ENCODE data around the gene TSPEAR.
"Not testable (repeated sequence)": the region's sequence is repeated elsewhere in the genome, so short reads cannot be mapped to it uniquely, and the experiment has no call there.

The TSPEAR gene

DNA sequence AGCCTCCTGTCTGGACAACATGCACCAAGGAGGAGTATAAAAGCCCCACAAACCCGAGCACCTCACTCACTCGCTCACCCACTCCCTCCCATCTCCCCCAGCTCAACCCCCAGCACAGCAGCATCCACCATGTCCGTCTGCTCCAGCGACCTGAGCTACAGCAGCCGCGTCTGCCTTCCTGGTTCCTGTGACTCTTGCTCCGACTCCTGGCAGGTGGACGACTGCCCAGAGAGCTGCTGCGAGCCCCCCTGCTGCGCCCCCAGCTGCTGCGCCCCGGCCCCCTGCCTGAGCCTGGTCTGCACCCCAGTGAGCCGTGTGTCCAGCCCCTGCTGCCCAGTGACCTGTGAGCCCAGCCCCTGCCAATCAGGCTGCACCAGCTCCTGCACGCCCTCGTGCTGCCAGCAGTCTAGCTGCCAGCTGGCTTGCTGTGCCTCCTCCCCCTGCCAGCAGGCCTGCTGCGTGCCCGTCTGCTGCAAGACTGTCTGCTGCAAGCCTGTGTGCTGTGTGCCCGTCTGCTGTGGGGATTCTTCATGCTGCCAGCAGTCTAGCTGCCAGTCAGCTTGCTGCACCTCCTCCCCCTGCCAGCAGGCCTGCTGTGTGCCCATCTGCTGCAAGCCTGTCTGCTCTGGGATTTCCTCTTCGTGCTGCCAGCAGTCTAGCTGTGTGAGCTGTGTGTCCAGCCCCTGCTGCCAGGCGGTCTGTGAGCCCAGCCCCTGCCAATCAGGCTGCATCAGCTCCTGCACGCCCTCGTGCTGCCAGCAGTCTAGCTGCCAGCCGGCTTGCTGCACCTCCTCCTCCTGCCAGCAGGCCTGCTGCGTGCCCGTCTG is 137.5 kb downstream of the TSPEAR start, which contains the start of gene KRTAP10-4:
Gene KRTAP10-4, plus strand, starts transcription at position 100 of the 827 bp plus-strand sequence. Its CDS starts 30 bp downstream, at position 130.
- not testable (repeated sequence) for DNase-seq (ENCODE audit: low read depth in 1 of 2, low spot score in 1 of 2)

DNA sequence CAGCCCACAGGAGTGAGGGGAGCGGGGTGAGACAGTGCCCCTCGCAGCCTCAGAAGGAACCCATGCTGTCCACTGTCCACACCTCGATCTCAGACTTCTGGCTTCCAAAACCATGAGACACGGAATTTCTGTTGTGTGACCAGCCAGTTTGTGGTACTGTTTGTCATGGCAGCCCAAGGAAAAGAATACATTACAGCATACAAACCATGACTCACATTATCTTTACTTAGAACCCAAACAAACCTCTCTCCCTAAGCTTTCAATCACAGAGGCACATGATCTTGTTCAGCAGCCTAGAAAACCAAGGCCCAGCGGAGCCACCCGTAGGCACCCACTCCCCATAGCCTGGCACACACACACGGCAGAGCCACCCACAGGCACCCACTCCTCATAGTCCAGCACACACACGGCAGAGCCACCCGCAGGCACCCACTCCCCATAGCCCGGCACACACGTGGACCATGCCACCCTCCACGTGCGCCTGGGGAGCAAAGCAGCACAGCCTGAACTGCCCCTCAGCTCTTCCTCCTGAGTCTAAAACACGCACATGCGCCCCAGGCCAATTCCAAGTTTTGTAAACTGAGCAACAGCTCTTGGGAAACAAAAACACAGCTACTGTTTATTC is 138.3 kb downstream of the TSPEAR start:
- DNase-seq (ENCODE audit: low read depth in 1 of 2, low spot score in 1 of 2), result no peak

DNA sequence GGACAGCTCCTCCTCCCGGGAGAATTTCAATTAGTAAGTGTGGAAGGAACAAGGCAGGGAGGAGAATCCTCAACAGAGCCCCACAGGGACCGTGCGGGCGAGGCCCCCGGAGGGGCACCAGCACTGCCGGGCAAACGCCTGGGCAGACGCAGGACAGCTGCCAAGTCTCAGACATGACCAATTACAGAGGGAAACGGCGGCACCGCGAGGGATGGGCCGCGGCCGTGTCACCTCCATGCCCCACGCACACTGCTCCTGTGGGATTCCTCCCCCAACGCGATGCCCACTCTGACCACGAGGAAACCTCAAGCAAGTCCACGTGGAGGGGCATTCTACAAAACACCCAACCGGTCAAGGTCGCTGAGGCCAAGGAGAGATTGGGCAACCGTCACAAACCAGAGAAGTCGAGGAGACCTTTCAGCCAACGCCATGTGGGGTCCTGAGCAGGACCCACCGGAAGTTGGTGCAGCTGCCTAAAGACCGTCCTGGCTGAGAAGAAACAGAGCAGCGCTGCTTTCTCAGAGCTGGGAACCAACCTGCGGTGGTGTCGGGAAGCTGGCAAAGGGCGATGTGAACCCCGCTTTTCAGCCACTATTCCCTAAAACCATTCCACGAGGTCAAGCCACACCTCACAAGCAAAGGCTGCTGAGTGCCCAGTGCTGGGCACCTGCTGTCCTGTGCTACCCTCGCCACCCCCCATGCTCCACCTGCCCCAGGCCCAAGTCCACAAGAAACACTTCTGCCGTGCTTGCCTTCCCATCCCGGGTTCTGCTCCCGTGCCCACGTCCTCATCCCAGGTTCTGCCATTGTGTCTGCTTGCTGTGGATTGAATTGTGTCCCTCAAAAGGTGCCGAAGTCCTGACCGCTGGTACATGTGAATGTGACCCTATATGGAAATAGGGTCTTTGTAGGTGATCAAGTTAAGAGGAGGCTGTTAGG is 139.3 kb downstream of the TSPEAR start:
- no peak for DNase-seq (ENCODE audit: low read depth in 1 of 2, low spot score in 1 of 2)

- no peak for DNase-seq (ENCODE audit: low read depth in 1 of 2, low spot score in 1 of 2)
These were observed 140.1 kb downstream of the TSPEAR start for GRCh38 chr21:44571296-44571695.

DNA sequence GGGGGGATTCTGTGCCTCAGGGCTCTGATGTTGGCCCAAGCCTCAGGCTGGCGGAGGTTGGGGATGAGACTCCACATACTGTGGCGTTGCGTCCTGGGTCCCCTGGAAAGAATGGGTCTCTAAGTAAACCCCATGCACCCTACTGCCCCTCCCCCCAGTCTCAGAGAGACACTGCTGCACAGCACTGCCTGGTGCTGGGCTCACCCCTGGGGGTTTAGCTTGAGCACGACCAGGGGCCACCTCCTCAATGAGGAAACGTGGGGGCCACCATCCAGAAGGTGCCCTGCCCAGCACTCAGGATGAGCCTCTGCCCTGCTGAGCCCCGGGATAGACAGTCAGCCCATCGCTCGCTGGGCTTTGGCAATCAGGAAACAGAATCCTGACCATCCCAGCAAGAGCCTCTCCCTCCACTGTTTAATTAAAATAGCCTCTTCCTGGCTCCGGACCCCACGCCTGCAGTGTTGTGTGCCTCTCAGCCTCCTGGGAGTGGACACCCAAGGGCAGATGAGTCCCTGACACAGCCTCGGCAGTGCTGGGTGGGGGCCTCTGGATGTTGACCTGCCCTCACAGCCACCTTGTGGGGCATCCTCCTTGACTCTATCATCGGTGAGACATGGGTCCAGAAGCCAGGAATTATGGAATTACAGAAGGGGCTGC is 141.4 kb downstream of the TSPEAR start:
- no peak for DNase-seq (ENCODE audit: low read depth in 1 of 2, low spot score in 1 of 2)

DNA sequence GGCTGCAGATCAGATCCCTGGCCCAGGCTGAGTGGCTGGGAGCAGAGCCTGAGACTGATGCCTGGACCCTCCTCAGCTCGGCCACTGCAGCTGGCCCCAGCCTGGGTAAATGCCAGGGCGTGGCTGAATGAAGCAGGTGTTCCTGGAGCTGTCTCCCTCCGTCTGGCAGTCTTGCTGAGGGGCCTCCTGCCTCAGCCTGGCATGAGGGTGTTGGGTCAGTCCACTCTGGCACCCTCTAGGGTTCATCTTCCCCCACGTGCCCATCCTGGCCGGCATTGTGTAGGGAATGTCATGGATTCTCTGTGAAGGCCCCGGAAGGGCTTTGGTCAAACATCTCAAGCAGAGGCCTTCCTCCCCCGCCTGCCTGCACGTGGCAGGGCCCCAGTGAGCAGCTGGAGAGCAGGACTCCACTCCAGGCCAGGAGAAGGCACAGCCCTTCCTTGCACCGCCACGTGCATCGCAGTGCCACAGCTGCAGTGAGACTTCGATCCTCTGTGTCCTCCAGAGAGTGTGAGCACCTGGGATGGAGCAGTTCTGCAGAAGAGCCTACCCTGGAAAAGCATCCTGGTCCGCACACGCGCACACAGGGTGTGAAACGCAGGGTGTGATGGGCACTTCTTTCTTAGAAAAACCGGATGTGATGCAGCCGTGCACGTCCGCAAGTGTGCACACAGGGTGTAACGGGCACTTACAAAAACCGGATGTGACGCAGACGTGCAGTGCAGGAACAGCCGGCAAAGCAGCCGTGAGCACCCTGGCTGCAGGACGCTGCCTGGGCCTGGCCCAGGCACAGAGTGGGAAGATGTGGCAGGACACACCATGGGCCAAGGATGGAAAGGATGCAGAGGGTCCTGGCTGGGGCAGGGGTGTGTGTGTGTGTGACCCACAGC is 142.5 kb downstream of the TSPEAR start:
- no peak for DNase-seq (ENCODE audit: low read depth in 1 of 2, low spot score in 1 of 2)

DNA sequence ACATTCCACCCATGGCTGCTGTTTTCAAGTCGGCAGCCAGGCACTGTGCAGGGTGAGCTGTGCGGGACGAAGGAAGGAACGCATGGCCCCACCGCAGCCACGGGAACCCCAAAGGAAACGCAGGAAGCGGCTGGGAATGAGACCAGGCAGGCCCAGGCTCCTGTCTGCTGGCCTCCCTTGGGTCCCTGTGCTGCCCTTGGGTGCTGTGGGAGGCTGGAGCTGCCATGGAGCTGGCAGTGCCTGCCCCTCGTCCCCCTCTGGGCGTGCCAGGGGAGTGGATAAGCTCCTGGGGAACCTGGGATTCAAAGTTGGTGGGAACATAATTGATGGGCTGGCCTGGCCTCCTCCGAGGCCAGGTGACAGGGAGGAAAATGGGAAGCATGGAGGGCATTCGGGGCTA is 143.1 kb downstream of the TSPEAR start:
- no peak for DNase-seq (ENCODE audit: low read depth in 1 of 2, low spot score in 1 of 2)

- no peak for DNase-seq (ENCODE audit: low read depth in 1 of 2, low spot score in 1 of 2)
These were observed 143.7 kb downstream of the TSPEAR start for GRCh38 chr21:44567481-44568171.

- DNase-seq (ENCODE audit: low read depth in 1 of 2, low spot score in 1 of 2), result no peak
These were observed 145.0 kb downstream of the TSPEAR start for GRCh38 chr21:44566403-44566802.

DNA sequence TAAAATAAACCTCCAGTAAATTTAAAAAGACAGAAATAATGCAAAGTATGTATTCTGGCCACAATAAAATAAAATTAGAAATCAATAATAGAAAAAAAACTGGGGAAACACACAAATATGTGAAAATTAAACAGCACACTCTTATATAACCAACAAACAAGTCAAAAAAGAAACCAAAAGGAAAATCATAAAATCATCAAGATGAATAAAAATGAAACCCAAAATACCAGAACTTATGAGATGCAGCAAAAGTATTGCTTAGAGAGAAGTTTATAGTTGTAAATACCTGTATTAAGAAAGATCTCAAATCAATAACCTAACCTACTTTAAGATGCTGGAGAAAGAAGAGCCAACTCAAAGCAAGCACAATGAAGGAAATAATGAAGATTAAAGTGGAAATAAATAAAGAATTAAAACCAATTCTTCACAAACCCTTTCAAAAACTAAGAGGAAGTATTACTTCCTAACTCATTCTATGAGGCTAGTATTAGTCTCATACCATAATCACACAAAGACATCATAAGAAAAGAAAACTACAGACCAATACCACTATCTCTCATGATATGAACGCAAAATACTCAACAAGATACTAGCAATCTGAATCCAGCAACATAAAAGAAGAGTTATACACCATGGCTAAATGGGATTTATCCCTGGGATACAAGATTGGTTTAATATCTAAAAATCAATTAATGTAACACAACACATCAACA is 146.3 kb downstream of the TSPEAR start:
- no peak for DNase-seq (ENCODE audit: low read depth in 1 of 2, low spot score in 1 of 2)

DNA sequence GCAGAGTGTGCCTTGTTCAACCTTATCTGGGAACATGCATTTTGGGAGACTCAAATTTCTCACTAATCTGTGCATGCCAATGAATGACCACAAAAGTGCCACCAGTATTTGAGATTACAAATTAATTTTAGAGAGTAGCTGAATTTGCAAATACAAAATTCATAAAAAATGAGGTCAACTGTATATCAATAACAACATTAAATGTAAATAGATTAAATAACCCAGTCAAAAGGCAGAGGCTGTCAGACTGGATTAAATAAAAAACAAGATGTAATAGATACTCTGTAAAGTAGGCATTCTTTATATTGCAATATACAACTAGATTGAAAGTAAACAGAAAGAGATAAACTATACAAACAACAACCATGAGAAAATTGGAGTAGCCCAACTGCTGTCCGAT is 147.3 kb downstream of the TSPEAR start:
- no peak for DNase-seq (ENCODE audit: low read depth in 1 of 2, low spot score in 1 of 2)

DNA sequence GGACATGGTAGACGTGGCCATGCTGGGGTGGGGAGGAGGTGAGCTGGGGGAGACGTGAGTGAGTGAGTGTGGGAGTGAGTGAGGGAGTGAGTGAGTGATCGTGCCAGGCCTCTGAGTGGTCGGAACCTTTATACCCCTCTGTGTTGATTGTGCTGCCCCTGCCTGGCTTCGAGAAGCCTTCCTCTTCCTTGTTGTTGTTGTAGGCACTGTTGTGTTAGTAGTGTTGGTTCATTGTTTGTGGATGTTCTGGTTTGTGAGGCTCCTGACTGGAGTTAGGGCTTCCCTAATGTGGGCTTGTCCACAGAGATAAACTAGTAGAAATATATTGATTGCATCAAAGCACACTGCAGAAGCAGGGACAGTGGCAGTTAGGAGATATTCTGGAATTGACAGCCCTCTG is 152.7 kb downstream of the TSPEAR start, which contains the start of gene KRTAP10-3:
Gene KRTAP10-3, minus strand, starts transcription at position 101 of the 400 bp plus-strand sequence. Its CDS starts 80 bp downstream, at position 21.
- DNase-seq (ENCODE audit: low read depth in 1 of 2, low spot score in 1 of 2), result no peak

- not testable (repeated sequence) for DNase-seq (ENCODE audit: low read depth in 1 of 2, low spot score in 1 of 2)
These were observed 153.1 kb downstream of the TSPEAR start for GRCh38 chr21:44558329-44558675.

DNA sequence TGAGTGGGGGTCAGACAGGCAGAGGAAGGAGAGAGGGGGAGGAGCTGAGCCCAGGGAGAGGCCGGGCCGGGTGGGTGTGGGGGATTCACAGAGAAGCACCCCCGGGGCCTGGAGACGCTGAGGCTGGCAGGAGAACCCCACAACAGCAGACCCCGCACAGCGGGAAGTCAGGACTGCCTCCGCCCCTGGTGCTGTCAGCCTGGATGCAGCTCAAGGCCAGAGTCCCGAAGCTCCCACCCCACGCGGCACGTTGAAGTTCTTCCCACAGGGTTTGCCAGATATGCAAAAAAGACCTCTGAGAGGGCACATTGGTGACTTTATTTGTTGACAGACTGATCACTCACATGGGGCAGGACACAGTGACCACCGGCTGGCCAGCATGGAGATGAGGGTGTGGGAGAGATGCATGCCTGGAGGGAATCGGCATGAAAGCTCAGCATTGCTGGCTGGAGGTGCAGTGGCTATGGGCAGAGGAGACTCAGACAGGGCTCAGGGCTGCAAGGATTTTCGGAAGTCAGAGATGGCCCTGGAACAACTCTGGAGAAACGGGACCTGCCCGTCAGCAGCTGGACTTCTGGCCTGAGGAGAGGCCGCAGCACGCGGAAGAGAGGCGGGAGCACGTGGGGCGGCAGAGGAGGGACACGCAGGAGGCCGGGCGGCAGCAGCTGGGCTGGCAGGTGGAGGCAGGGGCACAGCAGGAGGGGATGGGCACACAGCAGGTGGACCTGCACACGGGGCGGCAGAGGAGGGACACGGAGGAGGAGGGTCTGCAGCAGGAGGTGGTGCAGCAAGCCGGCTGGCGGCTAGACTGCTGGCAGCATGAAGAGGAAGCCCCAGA is 153.7 kb downstream of the TSPEAR start:
- DNase-seq (ENCODE audit: low read depth in 1 of 2, low spot score in 1 of 2), result no peak

DNA sequence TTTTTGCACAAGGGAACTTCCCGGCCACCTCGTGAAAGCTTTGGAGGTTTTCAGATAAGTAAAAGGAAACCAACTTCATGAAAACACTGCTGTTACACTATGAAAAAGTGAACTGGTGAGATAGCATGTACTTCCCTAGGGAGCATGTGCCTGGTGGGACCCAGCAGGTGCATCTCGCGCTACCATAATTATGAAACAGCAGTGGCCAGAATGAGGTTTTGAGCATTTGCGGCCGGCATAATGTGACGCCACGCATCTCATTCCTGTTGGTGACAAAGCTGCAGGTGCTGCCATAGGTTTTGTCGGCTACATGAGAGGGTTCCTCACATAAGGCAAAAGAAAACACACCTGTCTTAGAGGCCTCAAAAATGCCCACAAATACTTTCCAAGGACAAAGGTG is 154.5 kb downstream of the TSPEAR start:
- no peak for DNase-seq (ENCODE audit: low read depth in 1 of 2, low spot score in 1 of 2)

GRCh38 chr21:44555200-44555875 is 156.0 kb downstream of the TSPEAR start:
- no peak for DNase-seq (ENCODE audit: low read depth in 1 of 2, low spot score in 1 of 2)

GRCh38 chr21:44552681-44553080 is 158.7 kb downstream of the TSPEAR start:
- DNase-seq (ENCODE audit: low read depth in 1 of 2, low spot score in 1 of 2), result no peak

All from activated T-helper 1 cell treated with anti-CD3 and anti-CD28 coated beads, Interleukin-2, amount 50 U/mL, for 16 hours (primary cell).